ENCODE data around the gene TP53BP2. TPM values are rescaled to one million over a fixed set of nuclear protein-coding genes. Genes with fewer than 3 reads are reported as not detected.

TP53BP2 gene
- total and polyA plus RNA-seq, 2 experiments from 2014 or later, result 9.2 to 18.2 TPM

GRCh38 chr1:223815865-223816264 lies 29.9 kb downstream of the TP53BP2 start:
- H3K4me2 ChIP-seq (ENCODE audit: unreplicated experiment), result peak overlapping the region; percentile 23
- H3K4me1 ChIP-seq (ENCODE audit: insufficient read depth), result peaks cover 31% of the 10 kb centered on the region
- H3F3A ChIP-seq (ENCODE audit: insufficient read depth), result peaks cover 19% of the 10 kb centered on the region
- H4K20me1 ChIP-seq (ENCODE audit: insufficient read depth), result no peaks in the 10 kb centered on the region
- in situ Hi-C loops (cut with MboI), result no loop called here
- H2AFZ ChIP-seq, result no peak overlapping the region
- no peaks in the 10 kb centered on the region for H3K27me3 ChIP-seq (replicated peaks; ENCODE audit: insufficient read depth)
- peaks cover 60% of the 10 kb centered on the region for H3K79me2 ChIP-seq (ENCODE audit: insufficient read depth)
- no peaks in the 10 kb centered on the region for H3K9me3 ChIP-seq (ENCODE audit: low read depth)
- H3K9me2 ChIP-seq (ENCODE audit: insufficient read depth), result no peaks in the 10 kb centered on the region
- H3K36me3 ChIP-seq (ENCODE audit: low read depth), result peaks cover 7% of the 10 kb centered on the region; the same call in 1 of the 2 replicates
- no peak for TF ChIP-seq EZH2phosphoT487 (IDR thresholded peaks at IDR 0.05; ENCODE audit: insufficient read depth, low read depth)
- TF ChIP-seq EZH2 (IDR thresholded peaks at IDR 0.05; ENCODE audit: insufficient read depth, poor library complexity, severe bottlenecking), result no peak
- no peak overlapping the region for H3K9ac ChIP-seq
- H3K27ac ChIP-seq, result no peak overlapping the region
- H3K4me3 ChIP-seq, result no peak overlapping the region
- 67 to 78% methylated on average over 3 of the region's 3 CpGs for WGBS, 2 experiments (ENCODE audit: low coverage in 1 of 2, low lambda C conversion rate in 2 of 2, missing lambda C conversion rate in 2 of 2)
- peak; percentile 43 for DNase-seq

- in situ Hi-C loops (cut with MboI), result no loop called here
- Histone ChIP-seq H3K36me3 (ENCODE audit: low read depth) (peaks cover 7% of the 10 kb centered on the region; the same call in 1 of the 2 replicates), H3K9ac (no peak overlapping the region), H3K27me3 (replicated peaks; ENCODE audit: insufficient read depth) (no peaks in the 10 kb centered on the region), H4K20me1 (ENCODE audit: insufficient read depth) (no peaks in the 10 kb centered on the region), H2AFZ (no peak overlapping the region), H3K4me1 (ENCODE audit: insufficient read depth) (peaks cover 31% of the 10 kb centered on the region), H3K9me3 (ENCODE audit: low read depth) (no peaks in the 10 kb centered on the region), H3K4me2 (ENCODE audit: unreplicated experiment) (no peak overlapping the region), H3K9me2 (ENCODE audit: insufficient read depth) (no peaks in the 10 kb centered on the region), H3K27ac (no peak overlapping the region), H3K4me3 (no peak overlapping the region), H3K79me2 (ENCODE audit: insufficient read depth) (peaks cover 57% of the 10 kb centered on the region), H3F3A (ENCODE audit: insufficient read depth) (peaks cover 19% of the 10 kb centered on the region)
- no peak for DNase-seq
- no peak for TF ChIP-seq EZH2phosphoT487 (IDR thresholded peaks at IDR 0.05; ENCODE audit: insufficient read depth, low read depth)
- no peak for TF ChIP-seq EZH2 (IDR thresholded peaks at IDR 0.05; ENCODE audit: insufficient read depth, poor library complexity, severe bottlenecking)
- WGBS, 2 experiments (ENCODE audit: low coverage in 1 of 2, low lambda C conversion rate in 2 of 2, missing lambda C conversion rate in 2 of 2), result 89 to 90% methylated on average over 4 of the region's 4 CpGs
Observed at GRCh38 chr1:223815020-223815853, 30.5 kb downstream of the TP53BP2 start.

- Histone ChIP-seq H3K9me3 (ENCODE audit: low read depth) (no peaks in the 10 kb centered on the region), H3K4me1 (ENCODE audit: insufficient read depth) (peaks cover 28% of the 10 kb centered on the region), H3K27ac (no peak overlapping the region), H3K4me2 (ENCODE audit: unreplicated experiment) (no peak overlapping the region), H3K4me3 (no peak overlapping the region), H2AFZ (no peak overlapping the region), H3K79me2 (ENCODE audit: insufficient read depth) (peaks cover 47% of the 10 kb centered on the region), H3K36me3 (ENCODE audit: low read depth) (peaks cover 10% of the 10 kb centered on the region; the same call in 1 of the 2 replicates), H3K9ac (no peak overlapping the region), H3K9me2 (ENCODE audit: insufficient read depth) (no peaks in the 10 kb centered on the region), H3K27me3 (replicated peaks; ENCODE audit: insufficient read depth) (no peaks in the 10 kb centered on the region), H3F3A (ENCODE audit: insufficient read depth) (peaks cover 14% of the 10 kb centered on the region; the same call in 1 of the 2 replicates), H4K20me1 (ENCODE audit: insufficient read depth) (no peaks in the 10 kb centered on the region)
- DNase-seq, result no peak
- in situ Hi-C loops (cut with MboI), result no loop called here
- TF ChIP-seq EZH2 (IDR thresholded peaks at IDR 0.05; ENCODE audit: insufficient read depth, poor library complexity, severe bottlenecking) (no peak), EZH2phosphoT487 (IDR thresholded peaks at IDR 0.05; ENCODE audit: insufficient read depth, low read depth) (no peak)
Observed at GRCh38 chr1:223813645-223814044, 32.1 kb downstream of the TP53BP2 start.

GRCh38 chr1:223811634-223812101 lies 34.1 kb downstream of the TP53BP2 start:
- 42 to 52% methylated on average over 3 of the region's 3 CpGs for WGBS, 2 experiments (ENCODE audit: low coverage in 1 of 2, low lambda C conversion rate in 2 of 2, missing lambda C conversion rate in 2 of 2)
- no peak overlapping the region for H3K4me3 ChIP-seq
- no peak overlapping the region for H3K27ac ChIP-seq
- H3K79me2 ChIP-seq (ENCODE audit: insufficient read depth), result peaks cover 32% of the 10 kb centered on the region
- no peaks in the 10 kb centered on the region for H3K9me3 ChIP-seq (ENCODE audit: low read depth)
- no peaks in the 10 kb centered on the region for H4K20me1 ChIP-seq (ENCODE audit: insufficient read depth)
- H3K27me3 ChIP-seq (replicated peaks; ENCODE audit: insufficient read depth), result no peaks in the 10 kb centered on the region
- peak; percentile 65 for DNase-seq
- no peak for TF ChIP-seq EZH2 (IDR thresholded peaks at IDR 0.05; ENCODE audit: insufficient read depth, poor library complexity, severe bottlenecking)
- TF ChIP-seq EZH2phosphoT487 (IDR thresholded peaks at IDR 0.05; ENCODE audit: insufficient read depth, low read depth), result no peak
- peaks cover 19% of the 10 kb centered on the region; the same call in 1 of the 2 replicates for H3F3A ChIP-seq (ENCODE audit: insufficient read depth)
- in situ Hi-C loops (cut with MboI), result no loop called here
- H3K9me2 ChIP-seq (ENCODE audit: insufficient read depth), result no peaks in the 10 kb centered on the region
- H3K9ac ChIP-seq, result no peak overlapping the region
- no peak overlapping the region for H2AFZ ChIP-seq
- peaks cover 10% of the 10 kb centered on the region; the same call in 1 of the 2 replicates for H3K36me3 ChIP-seq (ENCODE audit: low read depth)
- no peak overlapping the region for H3K4me2 ChIP-seq (ENCODE audit: unreplicated experiment)
- H3K4me1 ChIP-seq (ENCODE audit: insufficient read depth), result peaks cover 26% of the 10 kb centered on the region
